Breast epithelium (tissue), 4 donors: ENCODE measurements around the gene STX2. TPM values are rescaled to one million over a fixed set of nuclear protein-coding genes. Genes with fewer than 3 reads are reported as not detected.

Experiments
- DNase-seq, 2 donors: peaks; one replicate each; pipeline ENCODE4 v3.0.0-alpha.2; 2019; ENCODE audit warnings: low spot score in 2 of 2
- H3K27ac ChIP-seq, 2 donors: fragments of 200-600 bp; sonication (generic) in 1 of 2; one replicate each; pipeline ENCODE4 v1.5.1; 2016 to 2019; ENCODE audit warnings: mild to moderate bottlenecking in 1 of 2
- H3K27me3 ChIP-seq, 2 donors: fragments of 200-600 bp; sonication (generic) in 1 of 2; one replicate each; pipeline versions ENCODE4 v1.5.1 to v1.6.0; 2017 to 2019; ENCODE audit warnings: control low read depth in 1 of 2, mild to moderate bottlenecking in 1 of 2
- H3K36me3 ChIP-seq: fragments of 200-600 bp; one replicate; pipeline ENCODE4 v1.5.1; 2019
- H3K4me1 ChIP-seq, 2 donors: fragments of 200-600 bp; sonication (generic); one replicate each; pipeline ENCODE4 v1.5.1; 2016 to 2019; ENCODE audit warnings: control low read depth in 1 of 2
- H3K4me3 ChIP-seq, 3 donors: fragments of 200-600 bp; sonication (generic); 1 replicate in 2 of 3; 2 replicates in 1 of 3; pipeline ENCODE4 v1.5.1; 2016 to 2019; ENCODE audit warnings: mild to moderate bottlenecking in 3 of 3, moderate library complexity in 2 of 3
- H3K9me3 ChIP-seq, 2 donors: fragments of 200-600 bp; sonication (generic) in 1 of 2; one replicate each; pipeline ENCODE4 v1.5.1; 2016 to 2019; ENCODE audit warnings: control low read depth in 1 of 2
- CTCF ChIP-seq, 3 donors: fragments of 450-650 bp; IDR thresholded peaks; one replicate each; pipeline ENCODE4 v1.5.1; 2016 to 2017; ENCODE audit warnings: antibody characterized with exemption in 3 of 3, mild to moderate bottlenecking in 3 of 3, moderate library complexity in 3 of 3
- POLR2A ChIP-seq: fragments of 450-650 bp; IDR thresholded peaks from one replicate; pipeline ENCODE4 v1.6.1; 2016; ENCODE audit warnings: antibody characterized with exemption, mild to moderate bottlenecking, moderate library complexity
- POLR2AphosphoS5 ChIP-seq, 3 donors: sonication (generic); formaldehyde crosslinking; IDR thresholded peaks; one replicate each; pipeline ENCODE4 v1.6.1; 2017; ENCODE audit warnings: antibody characterized with exemption in 3 of 3
- intact Hi-C: fragments of 100-400 bp; cut with DNase I; formaldehyde crosslinking; loops from one replicate; pipeline ENCODE4 v1.15.1; 2023; ENCODE audit warnings: low total_unique reads
- total RNA-seq, 3 donors: library from RNA; depleted of rRNA; stranded (reverse); fragments of >200 nt; gene quantifications; one replicate each; pipeline ENCODE4 v1.1.0, GENCODE V29; 2016

STX2 gene
- total RNA-seq, 3 donors from 2014 or later = 11.6 to 23.2 (median 15.4) TPM

- no peak for TF ChIP-seq POLR2A
- no peaks in the 10 kb centered on the region for H3K4me1 ChIP-seq
- no peak overlapping the region for H3K27ac ChIP-seq
- no peak for DNase-seq
- H3K9me3 ChIP-seq = no peaks in the 10 kb centered on the region
- peaks cover 0 to 6% of the 10 kb centered on the region in 2 donors for H3K27me3 ChIP-seq
- H3K36me3 ChIP-seq = no peaks in the 10 kb centered on the region
- no peak overlapping the region for H3K4me3 ChIP-seq
- intact Hi-C loops = no loop called here
These were observed 68.5 kb downstream of the STX2 start for GRCh38 chr12:130770413-130771028.

GRCh38 chr12:130768120-130768519, 70.9 kb downstream of the STX2 start:
- DNase-seq = no peak
- intact Hi-C loops = no loop called here
- no peaks in the 10 kb centered on the region for H3K9me3 ChIP-seq
- H3K36me3 ChIP-seq = no peaks in the 10 kb centered on the region
- TF ChIP-seq POLR2A (no peak), CTCF (IDR thresholded peaks at IDR 0.05) (no peak), POLR2AphosphoS5 (IDR thresholded peaks at IDR 0.05) (no peak)
- H3K4me1 ChIP-seq = no peaks in the 10 kb centered on the region
- no peak overlapping the region for H3K4me3 ChIP-seq
- H3K27ac ChIP-seq = no peak overlapping the region
- peaks cover 0 to 13% of the 10 kb centered on the region in 2 donors for H3K27me3 ChIP-seq

GRCh38 chr12:130766470-130766869, 72.6 kb downstream of the STX2 start:
- Histone ChIP-seq H3K36me3 (no peaks in the 10 kb centered on the region), H3K27me3 (peaks cover 0 to 28% of the 10 kb centered on the region in 2 donors), H3K4me3 (no peak overlapping the region), H3K4me1 (no peaks in the 10 kb centered on the region), H3K9me3 (no peaks in the 10 kb centered on the region), H3K27ac (no peak overlapping the region)
- intact Hi-C loops = no loop called here
- DNase-seq = no peak
- no peak for TF ChIP-seq CTCF (IDR thresholded peaks at IDR 0.05)
- TF ChIP-seq POLR2AphosphoS5 (IDR thresholded peaks at IDR 0.05) = no peak
- no peak for TF ChIP-seq POLR2A

GRCh38 chr12:130765186-130765659, 73.8 kb downstream of the STX2 start:
- Histone ChIP-seq H3K4me1 (no peaks in the 10 kb centered on the region), H3K27me3 (peaks cover 0 to 36% of the 10 kb centered on the region in 2 donors), H3K9me3 (no peaks in the 10 kb centered on the region), H3K27ac (no peak overlapping the region), H3K36me3 (no peaks in the 10 kb centered on the region), H3K4me3 (no peak overlapping the region)
- intact Hi-C loops = no loop called here
- no peak for DNase-seq
- no peak for TF ChIP-seq CTCF (IDR thresholded peaks at IDR 0.05)
- no peak for TF ChIP-seq POLR2A
- TF ChIP-seq POLR2AphosphoS5 (IDR thresholded peaks at IDR 0.05) = no peak

GRCh38 chr12:130764475-130765185, 74.4 kb downstream of the STX2 start:
- no peaks in the 10 kb centered on the region for H3K36me3 ChIP-seq
- H3K4me1 ChIP-seq = no peaks in the 10 kb centered on the region
- no peaks in the 10 kb centered on the region for H3K9me3 ChIP-seq
- H3K27me3 ChIP-seq = peaks cover 0 to 36% of the 10 kb centered on the region in 2 donors
- no peak for TF ChIP-seq POLR2AphosphoS5 (IDR thresholded peaks at IDR 0.05)
- no peak for TF ChIP-seq CTCF (IDR thresholded peaks at IDR 0.05)
- TF ChIP-seq POLR2A = no peak
- DNase-seq = no peak
- H3K27ac ChIP-seq = no peak overlapping the region
- intact Hi-C loops = no loop called here
- no peak overlapping the region for H3K4me3 ChIP-seq
